NT2/D1 (cell line): ENCODE data around the gene FIGNL2.
"Not testable (repeated sequence)": the region's sequence is repeated elsewhere in the genome, so short reads cannot be mapped to it uniquely, and the experiment has no call there.

Experiments
- DNase-seq: peaks from one replicate; pipeline ENCODE4 v3.0.0-alpha.2; 2011; ENCODE audit warnings: low read depth, low spot score
- H3K27me3 ChIP-seq: 2 replicates; pipeline ENCODE4 v1.6.0; 2011; ENCODE audit warnings: mild to moderate bottlenecking; ENCODE audit not compliant: insufficient read length, insufficient read depth
- H3K36me3 ChIP-seq: 2 replicates; pipeline ENCODE4 v1.6.1; 2011; ENCODE audit warnings: mild to moderate bottlenecking, low read length, mixed read lengths; ENCODE audit not compliant: insufficient read depth, insufficient read length
- H3K4me1 ChIP-seq: 2 replicates; pipeline ENCODE4 v1.5.1; 2011; ENCODE audit not compliant: insufficient read depth, insufficient read length
- H3K4me3 ChIP-seq: 2 replicates; pipeline ENCODE4 v1.5.1; 2011; ENCODE audit warnings: low read depth; ENCODE audit not compliant: insufficient read length
- H3K9ac ChIP-seq: 2 replicates; pipeline ENCODE4 v1.6.0; 2011; ENCODE audit warnings: low read depth; ENCODE audit not compliant: insufficient read length
- H3K9me3 ChIP-seq: 2 replicates; pipeline ENCODE4 v1.5.1; 2011; ENCODE audit warnings: mild to moderate bottlenecking, low read length; ENCODE audit not compliant: insufficient read depth
- SUZ12 ChIP-seq: IDR thresholded peaks from 2 replicates; pipeline ENCODE4 v1.6.1; 2011; ENCODE audit not compliant: insufficient read length, insufficient read depth; ENCODE audit errors: extremely low read depth
- YY1 ChIP-seq: IDR thresholded peaks from 2 replicates; pipeline ENCODE4 v1.6.1; 2011; ENCODE audit not compliant: insufficient read length, insufficient read depth
- ZNF274 ChIP-seq: IDR thresholded peaks from 2 replicates; pipeline ENCODE4 v1.6.1; 2011; ENCODE audit warnings: mild to moderate bottlenecking, low read depth, low read length

The FIGNL2 gene

DNA sequence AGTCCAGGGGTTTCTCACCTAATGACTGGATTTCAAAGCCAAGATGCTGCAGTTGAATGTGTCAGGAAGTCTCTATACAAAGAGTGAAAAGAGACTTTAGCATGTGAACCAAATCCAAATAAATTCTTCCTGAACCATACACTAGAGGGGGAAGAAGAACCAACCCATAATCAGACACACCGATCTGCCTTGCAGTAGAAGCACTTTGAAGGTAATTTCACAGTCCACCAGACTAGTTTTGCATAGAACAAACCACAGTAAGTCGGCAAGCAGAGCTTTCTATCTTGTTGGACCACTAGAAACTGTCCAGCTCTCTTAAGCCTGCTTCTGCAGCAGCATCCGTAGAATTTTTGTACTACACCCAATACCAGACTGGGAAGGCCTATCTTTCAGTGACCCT lies 39.3 kb downstream of the FIGNL2 start:
- Histone ChIP-seq H3K9me3 (no peaks in the 10 kb centered on the region), H3K4me1 (peaks cover 7% of the 10 kb centered on the region), H3K4me3 (no peak overlapping the region), H3K9ac (no peak overlapping the region), H3K36me3 (peaks cover 4% of the 10 kb centered on the region), H3K27me3 (peaks cover 10% of the 10 kb centered on the region)
- TF ChIP-seq SUZ12 (no peak), ZNF274 (no peak), YY1 (no peak)
- DNase-seq = no peak

DNA sequence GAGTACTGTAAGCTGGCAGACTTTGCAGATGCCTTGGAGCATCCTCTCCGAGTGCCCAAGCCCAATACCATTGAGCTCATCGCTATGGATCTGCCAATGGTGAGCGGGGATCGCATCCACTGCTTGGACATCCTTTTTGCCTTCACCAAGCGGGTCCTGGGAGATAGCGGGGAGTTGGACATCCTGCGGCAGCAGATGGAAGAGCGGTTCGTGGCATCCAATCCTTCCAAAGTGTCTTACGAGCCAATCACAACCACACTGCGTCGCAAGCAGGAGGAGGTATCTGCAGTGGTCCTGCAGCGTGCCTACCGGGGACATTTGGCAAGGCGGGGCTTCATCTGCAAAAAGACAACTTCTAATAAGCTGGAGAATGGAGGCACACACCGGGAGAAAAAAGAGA lies 41.6 kb downstream of the FIGNL2 start:
- H3K9me3 ChIP-seq = no peaks in the 10 kb centered on the region
- TF ChIP-seq YY1 = no peak
- TF ChIP-seq SUZ12 = no peak
- no peak for TF ChIP-seq ZNF274
- peaks cover 10% of the 10 kb centered on the region for H3K4me1 ChIP-seq
- no peaks in the 10 kb centered on the region for H3K27me3 ChIP-seq
- no peak for DNase-seq
- H3K36me3 ChIP-seq = peaks cover 4% of the 10 kb centered on the region
- no peak overlapping the region for H3K4me3 ChIP-seq
- no peak overlapping the region for H3K9ac ChIP-seq

DNA sequence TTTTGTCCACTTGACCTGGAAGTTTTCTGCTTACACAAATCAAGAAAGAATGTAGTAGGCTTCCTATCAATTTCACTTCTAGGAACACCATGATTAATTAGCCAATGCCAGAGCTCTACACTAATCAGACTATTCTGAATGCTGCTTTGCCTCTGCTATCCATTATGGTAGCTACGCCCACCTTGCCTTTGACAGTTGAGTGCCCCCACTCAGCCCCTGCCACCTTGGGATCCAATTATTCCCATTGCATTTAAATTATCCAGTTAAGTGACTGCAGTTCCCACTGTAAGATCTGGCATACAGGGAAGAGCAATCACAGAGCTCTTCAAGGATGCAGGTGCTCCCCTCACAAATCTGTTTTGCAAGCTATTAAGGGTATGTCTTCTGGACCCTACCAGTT lies 47.5 kb downstream of the FIGNL2 start:
- no peak overlapping the region for H3K4me3 ChIP-seq
- no peaks in the 10 kb centered on the region for H3K27me3 ChIP-seq
- DNase-seq = no peak
- no peaks in the 10 kb centered on the region for H3K9me3 ChIP-seq
- TF ChIP-seq SUZ12 (no peak), YY1 (no peak), ZNF274 (no peak)
- no peak overlapping the region for H3K9ac ChIP-seq
- no peaks in the 10 kb centered on the region for H3K36me3 ChIP-seq
- H3K4me1 ChIP-seq = peaks cover 4% of the 10 kb centered on the region

DNA sequence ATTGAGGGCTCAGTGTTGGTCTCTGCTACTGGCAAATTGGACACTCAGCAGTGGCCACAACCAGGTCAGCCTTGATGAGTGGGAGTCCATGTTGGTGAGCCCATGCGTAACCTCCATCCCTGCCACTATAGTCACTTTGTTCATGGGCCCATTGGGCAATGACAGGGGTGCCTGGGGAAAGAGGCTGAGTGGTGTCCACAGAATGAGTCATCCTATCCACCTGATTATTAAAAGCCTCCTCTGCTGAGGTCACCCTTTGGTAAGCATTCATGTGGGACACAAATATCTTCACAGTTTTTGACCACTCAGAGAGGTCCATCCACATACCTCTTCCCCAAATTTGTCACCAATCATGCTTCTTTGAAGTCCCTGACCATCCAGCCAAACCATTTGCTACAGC lies 50.0 kb downstream of the FIGNL2 start:
- Histone ChIP-seq H3K4me1 (peaks cover 4% of the 10 kb centered on the region), H3K9me3 (no peaks in the 10 kb centered on the region), H3K4me3 (no peak overlapping the region), H3K9ac (no peak overlapping the region), H3K27me3 (no peaks in the 10 kb centered on the region), H3K36me3 (peaks cover 10% of the 10 kb centered on the region)
- TF ChIP-seq ZNF274 = no peak
- no peak for TF ChIP-seq YY1
- no peak for TF ChIP-seq SUZ12
- no peak for DNase-seq

DNA sequence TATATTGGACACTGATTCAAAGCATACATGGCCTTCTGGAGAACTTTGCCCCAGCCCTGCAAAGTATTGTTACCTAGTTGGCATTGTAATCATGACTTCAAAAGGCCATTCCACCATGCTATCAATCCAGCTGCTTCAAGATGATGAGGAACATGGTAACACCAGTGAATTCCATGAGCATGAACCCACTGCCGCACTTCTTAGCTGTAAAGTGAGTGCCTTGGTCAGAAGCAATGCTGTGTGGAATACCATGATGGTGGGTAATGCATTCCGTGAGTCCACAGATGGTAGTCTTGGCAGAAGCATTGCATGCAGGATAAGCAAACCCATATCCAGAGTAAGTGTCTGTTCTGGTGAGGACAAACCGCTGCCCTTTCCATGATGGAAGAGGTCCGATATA lies 50.5 kb downstream of the FIGNL2 start:
- not testable (repeated sequence) for H3K9ac ChIP-seq, H3K9me3 ChIP-seq, H3K4me3 ChIP-seq, H3K27me3 ChIP-seq, H3K36me3 ChIP-seq, DNase-seq, H3K4me1 ChIP-seq

DNA sequence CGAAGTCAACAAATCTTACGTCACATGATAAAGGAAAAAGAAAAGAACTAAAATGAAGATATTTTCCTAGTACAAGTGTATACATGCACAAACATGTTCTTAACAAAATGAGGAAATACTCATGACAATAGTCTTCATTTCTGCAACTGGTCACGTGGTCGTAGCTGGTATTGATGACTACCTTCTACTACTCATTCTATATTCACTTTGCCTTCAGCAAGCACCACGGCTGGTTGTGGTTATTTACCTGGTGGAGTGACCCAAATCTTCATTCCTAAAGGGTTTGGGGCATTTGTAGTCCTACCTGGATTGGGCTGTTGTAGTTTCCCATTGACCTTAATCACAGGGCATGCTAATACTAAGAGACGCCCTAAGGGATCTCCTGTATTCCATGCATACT lies 51.2 kb downstream of the FIGNL2 start:
- Histone ChIP-seq H3K4me1 (peaks cover 4% of the 10 kb centered on the region), H3K4me3 (no peak overlapping the region), H3K36me3 (peaks cover 10% of the 10 kb centered on the region), H3K27me3 (no peaks in the 10 kb centered on the region), H3K9ac (no peak overlapping the region), H3K9me3 (no peaks in the 10 kb centered on the region)
- no peak for DNase-seq
- TF ChIP-seq YY1 (no peak), ZNF274 (no peak), SUZ12 (no peak)

DNA sequence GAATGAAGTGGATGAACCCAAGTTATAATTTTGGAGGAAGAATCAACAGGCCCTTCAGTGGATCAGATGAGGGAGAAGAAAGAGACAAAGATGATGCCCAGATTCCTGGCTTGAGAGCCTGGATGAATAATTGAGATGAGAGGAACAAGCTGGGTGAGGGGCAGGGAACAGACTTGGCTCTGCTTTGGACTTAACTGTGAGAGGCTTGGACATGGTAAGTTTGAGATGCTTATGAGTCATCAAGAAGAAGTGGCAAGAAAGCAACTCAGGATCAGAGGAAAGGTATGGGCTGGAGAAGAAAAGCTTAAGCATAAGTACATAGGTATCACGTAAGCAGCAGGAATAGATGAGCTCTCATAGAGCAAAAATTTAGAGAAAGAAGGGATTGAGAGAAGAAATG lies 55.3 kb downstream of the FIGNL2 start:
- no peaks in the 10 kb centered on the region for H3K27me3 ChIP-seq
- H3K9me3 ChIP-seq = no peaks in the 10 kb centered on the region
- no peak overlapping the region for H3K9ac ChIP-seq
- H3K4me1 ChIP-seq = no peaks in the 10 kb centered on the region
- peaks cover 21% of the 10 kb centered on the region for H3K36me3 ChIP-seq
- no peak overlapping the region for H3K4me3 ChIP-seq
- no peak for TF ChIP-seq ZNF274
- TF ChIP-seq YY1 = no peak
- no peak for TF ChIP-seq SUZ12
- no peak for DNase-seq

DNA sequence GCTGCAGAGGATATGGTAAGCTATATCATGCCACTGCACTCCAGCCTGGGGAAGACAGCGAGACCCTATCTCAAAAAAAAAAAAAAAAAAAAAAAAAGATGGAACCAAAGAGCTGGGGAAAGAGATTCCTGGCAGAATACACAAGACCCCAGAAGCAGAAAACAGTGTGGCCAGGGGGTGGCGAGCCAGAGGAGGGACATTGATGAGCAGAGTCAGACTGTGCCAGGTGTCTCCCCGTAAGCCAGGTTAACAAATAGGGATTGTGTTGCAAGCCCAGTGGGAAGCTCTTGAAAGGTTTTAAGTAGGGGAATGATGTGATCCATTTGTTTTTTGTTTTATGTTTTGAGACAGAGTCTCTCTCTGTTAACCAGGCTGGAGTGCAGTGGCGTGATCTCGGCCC lies 56.1 kb downstream of the FIGNL2 start:
- Histone ChIP-seq H3K27me3 (no peaks in the 10 kb centered on the region), H3K9ac (no peak overlapping the region), H3K4me1 (no peaks in the 10 kb centered on the region), H3K36me3 (peaks cover 21% of the 10 kb centered on the region), H3K4me3 (no peak overlapping the region), H3K9me3 (no peaks in the 10 kb centered on the region)
- DNase-seq = no peak
- no peak for TF ChIP-seq YY1
- TF ChIP-seq SUZ12 = no peak
- TF ChIP-seq ZNF274 = no peak
